ENCODE measurements around the gene GYPC. TPM values are rescaled to one million over a fixed set of nuclear protein-coding genes. Genes with fewer than 3 reads are reported as not detected.

GYPC gene
- total RNA-seq, 1 experiment from 2014 or later: 0.75 TPM

- no peak for DNase-seq (ENCODE audit: low spot score)
- H3K4me3 ChIP-seq (ENCODE audit: low read depth, low read length, poor library complexity, severe bottlenecking): no peak overlapping the region
- TF ChIP-seq EZH2 (IDR thresholded peaks at IDR 0.05; ENCODE audit: borderline replicate concordance, low read depth, low read length, poor library complexity, severe bottlenecking): no peak
- TF ChIP-seq, protein P1, sequence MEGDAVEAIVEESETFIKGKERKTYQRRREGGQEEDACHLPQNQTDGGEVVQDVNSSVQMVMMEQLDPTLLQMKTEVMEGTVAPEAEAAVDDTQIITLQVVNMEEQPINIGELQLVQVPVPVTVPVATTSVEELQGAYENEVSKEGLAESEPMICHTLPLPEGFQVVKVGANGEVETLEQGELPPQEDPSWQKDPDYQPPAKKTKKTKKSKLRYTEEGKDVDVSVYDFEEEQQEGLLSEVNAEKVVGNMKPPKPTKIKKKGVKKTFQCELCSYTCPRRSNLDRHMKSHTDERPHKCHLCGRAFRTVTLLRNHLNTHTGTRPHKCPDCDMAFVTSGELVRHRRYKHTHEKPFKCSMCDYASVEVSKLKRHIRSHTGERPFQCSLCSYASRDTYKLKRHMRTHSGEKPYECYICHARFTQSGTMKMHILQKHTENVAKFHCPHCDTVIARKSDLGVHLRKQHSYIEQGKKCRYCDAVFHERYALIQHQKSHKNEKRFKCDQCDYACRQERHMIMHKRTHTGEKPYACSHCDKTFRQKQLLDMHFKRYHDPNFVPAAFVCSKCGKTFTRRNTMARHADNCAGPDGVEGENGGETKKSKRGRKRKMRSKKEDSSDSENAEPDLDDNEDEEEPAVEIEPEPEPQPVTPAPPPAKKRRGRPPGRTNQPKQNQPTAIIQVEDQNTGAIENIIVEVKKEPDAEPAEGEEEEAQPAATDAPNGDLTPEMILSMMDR (conservative IDR thresholded peaks at IDR 0.05; ENCODE audit: low read depth, low read length): no peak
- no peaks in the 10 kb centered on the region for H3K36me3 ChIP-seq (ENCODE audit: insufficient read depth, low read length, poor library complexity, severe bottlenecking)
- ChIA-PET POLR2A (ENCODE audit: low non-redundant PET) (no interaction called here), CTCF (no interaction called here)
- no peaks in the 10 kb centered on the region for H3K27me3 ChIP-seq (replicated peaks; ENCODE audit: insufficient read depth, low read depth, low read length, poor library complexity)
- H3K27ac ChIP-seq (ENCODE audit: low read depth, low read length, poor library complexity, severe bottlenecking): no peak overlapping the region
- no peaks in the 10 kb centered on the region for H3K4me1 ChIP-seq (ENCODE audit: insufficient read depth, low read length, poor library complexity, severe bottlenecking)
- no peaks in the 10 kb centered on the region for H3K9me3 ChIP-seq (ENCODE audit: low read depth, low read length, poor library complexity, severe bottlenecking)
- intact Hi-C loops (cut with micrococcal nuclease; ENCODE audit: unreplicated experiment): no loop called here
- BruUV-seq (replicated peaks): no TSS peak
Measured at GRCh38 chr2:126744640-126745039, 88.7 kb downstream of the GYPC start.

Other genes with a start within 250 kb of the GYPC start
- gene TEX51, start 242.7 kb downstream of the GYPC start, total RNA-seq (2021): not detected in 2 replicates

Data from A673 (cell line).